ENCODE data around the gene FAHD2A.

The FAHD2A gene

DNA sequence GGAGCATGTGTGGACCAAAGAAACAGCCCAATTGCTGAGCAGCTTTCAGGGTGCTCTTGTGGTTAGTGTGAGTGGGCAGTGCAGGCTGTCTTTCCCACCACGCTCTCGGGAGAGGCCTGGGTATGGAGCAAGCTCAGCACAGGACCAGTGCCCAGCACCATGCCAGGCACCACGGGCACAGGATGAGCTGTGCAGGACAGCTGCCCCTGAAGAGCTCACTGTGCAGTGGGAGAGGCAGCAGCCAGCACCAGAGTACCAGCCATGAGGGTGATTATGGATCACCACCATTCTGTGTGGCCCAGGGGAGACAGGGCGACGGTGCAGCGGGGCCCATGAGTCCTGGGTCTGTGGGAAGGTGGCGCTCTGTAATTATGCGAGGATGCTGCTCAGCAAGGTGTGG, 29.7 kb upstream of the FAHD2A start:
- TF ChIP-seq CTCF (IDR thresholded peaks at IDR 0.05; ENCODE audit: extremely low read depth, missing control alignments): no peak
- no peak for DNase-seq (ENCODE audit: low spot score)

DNA sequence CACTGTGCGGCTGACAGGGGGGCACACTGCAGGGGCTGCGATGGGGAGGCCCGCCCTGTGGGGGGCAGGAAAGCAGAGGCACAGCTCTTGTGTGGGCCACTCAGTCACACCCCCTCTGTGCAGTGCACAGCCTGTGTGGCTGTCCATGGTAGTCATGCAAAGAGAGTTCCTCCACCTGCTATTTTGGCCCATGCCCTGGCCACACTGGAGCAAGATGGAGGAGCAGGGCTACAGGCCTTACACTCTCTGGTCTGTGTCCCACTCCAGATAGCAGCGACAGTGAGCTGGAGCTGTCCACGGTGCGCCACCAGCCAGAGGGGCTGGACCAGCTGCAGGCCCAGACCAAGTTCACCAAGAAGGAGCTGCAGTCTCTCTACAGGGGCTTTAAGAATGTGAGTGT, 28.5 kb upstream of the FAHD2A start:
- DNase-seq (ENCODE audit: low spot score): no peak
- TF ChIP-seq CTCF (IDR thresholded peaks at IDR 0.05; ENCODE audit: extremely low read depth, missing control alignments): no peak

- no peak for DNase-seq (ENCODE audit: low spot score)
Measured at GRCh38 chr2:95374451-95374920, 28.0 kb upstream of the FAHD2A start.

DNA sequence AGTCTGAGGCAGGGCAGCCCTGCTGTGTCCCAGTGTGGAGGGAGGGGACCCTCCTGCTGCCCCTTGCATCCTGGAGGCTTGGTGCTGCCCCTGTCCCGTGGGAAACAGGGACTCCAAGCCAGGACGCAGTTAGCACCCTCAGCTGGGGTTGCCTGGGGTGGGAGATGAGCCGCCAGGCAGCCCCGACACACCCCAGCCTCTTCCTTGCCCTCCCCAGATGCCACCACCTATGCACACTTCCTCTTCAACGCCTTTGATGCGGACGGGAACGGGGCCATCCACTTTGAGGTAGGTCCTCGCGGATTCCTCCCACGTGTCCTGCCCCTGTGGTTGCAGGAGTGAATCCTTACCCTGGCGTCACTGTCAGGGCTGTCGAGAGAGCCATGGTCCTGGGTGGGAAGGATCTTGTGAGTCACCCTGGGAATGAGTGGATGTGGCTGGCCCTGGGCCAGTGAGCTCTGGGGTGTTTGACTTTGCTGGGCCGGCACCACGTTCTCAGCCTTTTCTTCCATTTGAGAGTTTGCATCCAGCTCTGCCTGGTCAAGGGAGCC, 27.5 kb upstream of the FAHD2A start:
- DNase-seq (ENCODE audit: low spot score): no peak
- TF ChIP-seq CTCF (IDR thresholded peaks at IDR 0.05; ENCODE audit: extremely low read depth, missing control alignments): no peak

More at GRCh38 chr2:95374451-95374920, 28.0 kb upstream of the FAHD2A start:
- no peak for TF ChIP-seq CTCF (IDR thresholded peaks at IDR 0.05; ENCODE audit: extremely low read depth, missing control alignments)

DNA sequence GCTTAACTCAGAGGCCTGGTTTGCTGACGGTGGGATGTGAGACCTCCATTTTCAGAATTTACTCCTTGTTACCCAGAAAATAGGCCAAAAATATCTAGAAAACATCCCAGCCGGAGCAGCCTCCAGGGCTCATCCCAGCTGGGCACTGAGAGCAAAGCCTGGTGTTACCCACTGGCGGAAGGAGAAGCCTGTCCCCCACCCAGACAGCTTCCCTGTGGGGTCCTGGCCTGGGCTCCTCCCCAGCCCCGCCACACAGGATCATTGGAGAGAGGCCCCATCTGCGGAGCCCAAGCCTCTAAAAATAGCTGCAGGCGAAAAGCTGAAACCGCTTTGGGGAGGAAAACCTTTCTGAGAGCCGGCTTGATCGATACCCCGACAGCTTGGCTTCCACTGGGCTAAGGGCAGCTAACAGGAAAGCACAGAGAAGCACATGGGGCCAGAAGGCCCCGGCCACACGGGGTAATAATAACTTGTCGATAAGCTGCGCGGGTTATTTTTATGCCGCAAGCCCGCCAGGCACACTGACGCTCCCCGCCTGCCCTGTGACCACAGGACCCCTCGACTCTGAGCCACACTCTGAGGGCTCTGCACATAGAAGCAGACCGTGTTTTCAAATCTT, 26.9 kb upstream of the FAHD2A start:
- no peak for TF ChIP-seq CTCF (IDR thresholded peaks at IDR 0.05; ENCODE audit: extremely low read depth, missing control alignments)

DNA sequence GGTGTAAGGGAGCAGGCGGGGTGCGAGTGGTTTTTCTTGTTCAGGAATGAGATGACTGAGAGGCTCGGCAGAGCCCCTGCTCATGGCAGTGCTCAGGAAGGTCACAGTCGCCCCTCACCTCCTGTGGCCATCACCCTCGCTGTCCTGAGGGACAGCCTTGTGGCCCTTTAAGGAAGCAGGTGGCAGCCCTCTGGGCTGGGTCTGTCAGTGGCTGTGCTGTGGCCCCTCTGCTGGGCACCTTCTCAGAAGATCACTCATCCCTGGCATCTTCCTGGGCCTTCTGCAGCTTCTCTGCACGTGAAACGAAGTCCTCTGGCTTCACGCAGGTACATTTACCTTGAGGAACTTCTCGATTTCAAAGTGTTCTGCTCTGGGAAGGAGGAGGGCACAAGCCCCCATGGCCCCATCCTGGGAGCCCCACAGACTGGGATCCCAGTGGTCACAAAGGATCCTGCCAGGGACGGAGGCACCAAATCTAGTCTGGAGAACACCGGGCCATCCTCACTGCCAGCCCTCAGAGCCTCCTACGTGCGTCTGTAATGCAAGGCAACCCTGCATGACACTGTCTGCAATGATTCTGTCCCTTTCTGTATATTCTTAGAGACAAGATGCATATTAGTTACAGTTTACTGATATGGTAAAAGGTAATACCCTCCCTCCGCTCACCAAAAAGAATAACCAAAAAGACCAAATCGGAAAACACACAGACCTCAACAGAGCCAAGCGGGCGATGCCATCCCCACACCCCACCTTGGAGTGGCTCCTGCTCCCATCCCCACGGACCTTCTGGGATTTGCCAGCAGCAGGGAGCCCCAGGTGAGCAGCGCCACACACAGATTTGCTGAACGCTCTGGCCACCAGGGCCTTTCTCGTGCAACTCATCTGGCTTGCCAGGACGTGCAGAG, 25.9 kb upstream of the FAHD2A start:
- DNase-seq (ENCODE audit: low spot score): no peak
- no peak for TF ChIP-seq CTCF (IDR thresholded peaks at IDR 0.05; ENCODE audit: extremely low read depth, missing control alignments)

More for the DNA sequence above, 26.9 kb upstream of the FAHD2A start:
- no peak for DNase-seq (ENCODE audit: low spot score)

Measured in GM20000 (cell line).